A673 (cell line): ENCODE results near the gene FAM24B. TPM values are rescaled to one million over a fixed set of nuclear protein-coding genes. Genes with fewer than 3 reads are reported as not detected.

Experiments
- BruUV-seq: library from RNA; stranded (reverse); fragments of 400-500 nt; replicated peaks from 2 replicates; lab custom pipeline; 2021; lab: Mats Ljungman, UMichigan
- CTCF ChIA-PET: fragments of 300-600 bp; sonication (Branson Sonifier 250); formaldehyde crosslinking; loops from one replicate; lab custom pipeline; 2022; ENCODE audit warnings: antibody characterized with exemption; lab: Charles Lee
- POLR2A ChIA-PET: fragments of 300-600 bp; sonication (Branson Sonifier 250); formaldehyde crosslinking; loops from one replicate; lab custom pipeline; 2022; ENCODE audit warnings: antibody characterized with exemption; ENCODE audit not compliant: low non-redundant PET; lab: Charles Lee
- DNase-seq: peaks from one replicate; pipeline ENCODE4 v3.0.0-alpha.2; 2015; ENCODE audit warnings: low spot score
- H3K27ac ChIP-seq: fragments of 200-600 bp; sonication (generic); 2 replicates; pipeline ENCODE4 v1.5.1; 2016; ENCODE audit warnings: mixed run types, low read depth, mild to moderate bottlenecking, mixed read lengths, antibody characterized with exemption, low read length; ENCODE audit not compliant: poor library complexity, severe bottlenecking
- H3K27me3 ChIP-seq: fragments of 200-600 bp; sonication (generic); replicated peaks from 2 replicates; pipeline ENCODE4 v1.6.1; 2017; ENCODE audit warnings: mixed run types, low read depth, mild to moderate bottlenecking, mixed read lengths, antibody characterized with exemption, low read length; ENCODE audit not compliant: insufficient read depth, poor library complexity
- H3K36me3 ChIP-seq: fragments of 200-600 bp; sonication (generic); 2 replicates; pipeline ENCODE4 v1.6.1; 2016; ENCODE audit warnings: mixed run types, mild to moderate bottlenecking, mixed read lengths, antibody characterized with exemption, low read length; ENCODE audit not compliant: insufficient read depth, poor library complexity, severe bottlenecking
- H3K4me1 ChIP-seq: fragments of 200-600 bp; sonication (generic); 2 replicates; pipeline ENCODE4 v1.6.1; 2017; ENCODE audit warnings: mixed run types, mild to moderate bottlenecking, mixed read lengths, antibody characterized with exemption, low read length; ENCODE audit not compliant: insufficient read depth, poor library complexity, severe bottlenecking
- H3K4me3 ChIP-seq: fragments of 200-600 bp; sonication (generic); 2 replicates; pipeline ENCODE4 v1.5.1; 2016; ENCODE audit warnings: low read depth, mixed run types, mild to moderate bottlenecking, mixed read lengths, low read length; ENCODE audit not compliant: poor library complexity, severe bottlenecking
- H3K9me3 ChIP-seq: fragments of 200-600 bp; sonication (generic); 2 replicates; pipeline ENCODE4 v1.6.1; 2016; ENCODE audit warnings: mixed run types, low read depth, mild to moderate bottlenecking, mixed read lengths, antibody characterized with exemption, low read length; ENCODE audit not compliant: poor library complexity, severe bottlenecking
- EZH2 ChIP-seq: fragments of 200-600 bp; sonication (generic); IDR thresholded peaks from 2 replicates; pipeline ENCODE4 v1.6.1; 2017; ENCODE audit warnings: borderline replicate concordance, low read depth, mild to moderate bottlenecking, mixed read lengths, antibody characterized with exemption, low read length; ENCODE audit not compliant: poor library complexity, severe bottlenecking
- intact Hi-C: fragments of 100-400 bp; cut with micrococcal nuclease; formaldehyde crosslinking; loops from one replicate; pipeline ENCODE4 v1.10.0; 2022; ENCODE audit not compliant: unreplicated experiment
- total RNA-seq: library from RNA; stranded (reverse); gene quantifications from 2 replicates; pipeline ENCODE4 v1.2.3, GENCODE V29; 2021
- TF ChIP-seq, protein P1 (sequence below): fragments of 300-800, 200-600 bp; sonication (generic); conservative IDR thresholded peaks from 2 replicates; pipeline ENCODE4 v1.5.1; 2017; ENCODE audit warnings: low read depth, mild to moderate bottlenecking, antibody characterized with exemption, low read length, moderate library complexity, mixed read lengths

FAM24B gene
- total RNA-seq, 1 experiment from 2014 or later = 7.0 TPM

DNA sequence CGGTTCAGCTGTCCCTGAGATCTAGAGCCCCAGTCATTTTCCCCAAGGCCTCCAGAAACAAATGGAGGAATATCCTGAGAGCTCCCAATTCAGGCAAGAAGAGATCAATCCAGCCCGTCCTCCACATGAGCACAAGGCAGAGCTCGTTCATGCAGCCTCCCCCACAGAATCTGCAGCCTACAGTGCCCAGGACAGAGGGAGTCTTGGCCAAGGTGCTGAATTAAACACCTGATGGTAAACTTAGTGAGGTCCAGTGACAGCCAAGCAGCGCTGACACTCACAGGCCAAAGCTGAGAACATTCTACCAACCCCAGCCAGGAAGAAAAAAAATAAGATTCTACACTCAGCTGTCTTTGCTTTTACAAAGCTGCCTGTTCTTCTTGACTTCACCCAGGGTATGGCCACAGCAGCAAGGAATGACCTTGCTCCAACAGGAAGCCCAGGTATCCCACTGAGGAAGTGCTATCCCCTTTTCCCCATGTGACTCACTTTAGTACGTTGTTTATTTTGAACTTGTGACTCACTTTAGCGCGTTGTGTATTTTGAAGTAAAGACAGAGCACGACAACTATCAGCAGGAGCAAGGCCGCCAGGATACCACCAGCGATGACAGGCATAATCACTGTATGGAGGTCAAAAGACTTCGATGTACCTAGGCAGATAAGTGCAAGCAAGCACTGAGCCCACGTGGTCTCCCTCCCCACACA lies 29.3 kb downstream of the FAM24B start:
- no peak for DNase-seq
- CTCF ChIA-PET = no interaction called here
- H3K4me1 ChIP-seq = no peaks in the 10 kb centered on the region
- H3K36me3 ChIP-seq = no peaks in the 10 kb centered on the region
- no peaks in the 10 kb centered on the region for H3K9me3 ChIP-seq
- POLR2A ChIA-PET = no interaction called here
- H3K27ac ChIP-seq = no peak overlapping the region
- no TSS peak for BruUV-seq
- intact Hi-C loops = no loop called here
- no peak overlapping the region for H3K4me3 ChIP-seq
- no peaks in the 10 kb centered on the region for H3K27me3 ChIP-seq
- TF ChIP-seq, protein P1, sequence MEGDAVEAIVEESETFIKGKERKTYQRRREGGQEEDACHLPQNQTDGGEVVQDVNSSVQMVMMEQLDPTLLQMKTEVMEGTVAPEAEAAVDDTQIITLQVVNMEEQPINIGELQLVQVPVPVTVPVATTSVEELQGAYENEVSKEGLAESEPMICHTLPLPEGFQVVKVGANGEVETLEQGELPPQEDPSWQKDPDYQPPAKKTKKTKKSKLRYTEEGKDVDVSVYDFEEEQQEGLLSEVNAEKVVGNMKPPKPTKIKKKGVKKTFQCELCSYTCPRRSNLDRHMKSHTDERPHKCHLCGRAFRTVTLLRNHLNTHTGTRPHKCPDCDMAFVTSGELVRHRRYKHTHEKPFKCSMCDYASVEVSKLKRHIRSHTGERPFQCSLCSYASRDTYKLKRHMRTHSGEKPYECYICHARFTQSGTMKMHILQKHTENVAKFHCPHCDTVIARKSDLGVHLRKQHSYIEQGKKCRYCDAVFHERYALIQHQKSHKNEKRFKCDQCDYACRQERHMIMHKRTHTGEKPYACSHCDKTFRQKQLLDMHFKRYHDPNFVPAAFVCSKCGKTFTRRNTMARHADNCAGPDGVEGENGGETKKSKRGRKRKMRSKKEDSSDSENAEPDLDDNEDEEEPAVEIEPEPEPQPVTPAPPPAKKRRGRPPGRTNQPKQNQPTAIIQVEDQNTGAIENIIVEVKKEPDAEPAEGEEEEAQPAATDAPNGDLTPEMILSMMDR = no peak
- TF ChIP-seq EZH2 = no peak

DNA sequence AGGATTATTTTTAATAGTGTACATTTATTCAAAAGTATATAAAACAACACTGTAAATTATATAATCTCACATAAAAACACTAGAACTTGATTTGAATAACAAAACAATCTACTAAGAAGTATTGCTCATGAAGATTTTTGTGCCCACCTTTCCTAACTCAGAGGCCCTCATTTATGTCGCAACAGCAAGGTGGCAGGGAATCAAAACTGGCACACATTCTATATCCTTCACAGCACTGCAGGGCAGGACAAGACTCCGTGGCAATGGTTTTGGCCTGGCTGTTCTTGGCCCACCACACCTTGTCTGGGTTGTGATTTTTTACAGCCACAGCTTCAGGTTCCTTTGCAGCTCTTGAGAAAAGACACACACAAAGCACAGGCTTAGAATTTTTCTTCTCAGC lies 30.3 kb downstream of the FAM24B start:
- no peak for DNase-seq
- no peaks in the 10 kb centered on the region for H3K4me1 ChIP-seq
- POLR2A ChIA-PET = no interaction called here
- H3K4me3 ChIP-seq = no peak overlapping the region
- no peak for TF ChIP-seq EZH2
- TF ChIP-seq, protein P1 = no peak
- H3K27ac ChIP-seq = no peak overlapping the region
- intact Hi-C loops = no loop called here
- no peaks in the 10 kb centered on the region for H3K27me3 ChIP-seq
- BruUV-seq = no TSS peak
- H3K9me3 ChIP-seq = no peaks in the 10 kb centered on the region
- CTCF ChIA-PET = no interaction called here
- H3K36me3 ChIP-seq = no peaks in the 10 kb centered on the region

DNA sequence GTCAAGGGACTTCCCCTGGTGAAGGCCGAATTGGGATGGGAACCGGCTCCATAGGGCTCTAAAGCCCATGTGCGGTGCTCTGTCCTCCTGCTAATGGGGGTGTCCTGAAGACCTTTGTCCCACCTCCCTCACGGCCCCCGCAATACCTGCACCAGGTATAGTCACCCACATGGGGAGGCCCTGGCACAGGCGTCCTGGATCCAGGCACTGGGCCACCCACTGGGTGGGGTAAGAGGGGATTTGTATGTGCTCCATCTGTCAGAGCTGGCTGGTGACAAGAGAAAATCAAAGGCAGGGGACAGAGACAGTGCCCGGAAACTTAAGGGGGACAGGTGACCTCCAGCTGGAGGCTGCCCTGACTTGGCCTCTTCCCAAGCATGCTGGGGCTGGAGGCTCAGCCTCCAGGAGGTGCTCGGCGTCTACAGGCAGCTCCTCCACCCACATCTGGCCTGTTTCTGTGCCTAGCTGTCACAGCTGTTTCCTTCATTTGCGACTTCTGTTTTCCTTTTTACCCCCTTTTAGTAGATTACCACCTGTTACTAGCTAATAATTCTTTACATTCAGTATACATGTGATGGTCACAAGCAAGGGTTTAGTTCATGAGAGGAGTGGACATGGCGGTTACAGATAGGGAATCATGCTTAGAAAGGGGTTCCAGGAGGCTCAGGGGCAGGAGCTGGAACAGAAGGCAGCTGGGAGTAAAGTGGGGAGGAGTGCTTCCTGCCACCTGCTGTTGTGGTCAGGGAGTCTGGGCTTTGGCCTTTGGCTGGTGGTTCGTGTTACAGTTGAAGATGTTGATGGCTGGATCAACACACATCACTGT lies 31.4 kb downstream of the FAM24B start:
- POLR2A ChIA-PET = no interaction called here
- Histone ChIP-seq H3K27me3 (no peaks in the 10 kb centered on the region), H3K27ac (no peak overlapping the region), H3K36me3 (no peaks in the 10 kb centered on the region), H3K4me3 (no peak overlapping the region), H3K9me3 (no peaks in the 10 kb centered on the region), H3K4me1 (no peaks in the 10 kb centered on the region)
- no TSS peak for BruUV-seq
- CTCF ChIA-PET = no interaction called here
- TF ChIP-seq EZH2 = no peak
- TF ChIP-seq, protein P1 = no peak
- intact Hi-C loops = no loop called here
- DNase-seq = no peak
